Liver (tissue), 9 donors: ENCODE results near the gene POLR2H. TPM values are rescaled to one million over a fixed set of nuclear protein-coding genes. Genes with fewer than 3 reads are reported as not detected.

Experiments used
- DNase-seq: peaks from one replicate; pipeline ENCODE4 v3.0.0-alpha.2; 2017; ENCODE audit warnings: low spot score
- H3K27ac ChIP-seq, 2 donors: one replicate each; pipeline ENCODE4 v1.7.0; 2013; ENCODE audit warnings: inconsistent platforms in 2 of 2, low read length in 2 of 2, control low read depth in 1 of 2, low read depth in 1 of 2, mild to moderate bottlenecking in 1 of 2
- H3K27me3 ChIP-seq, 4 donors: one replicate each; pipeline versions ENCODE4 v1.6.1 to v1.7.0; 2013; ENCODE audit warnings: low read length in 3 of 4, inconsistent platforms in 1 of 4, mild to moderate bottlenecking in 1 of 4, moderate library complexity in 1 of 4; ENCODE audit not compliant: control insufficient read depth in 4 of 4, insufficient read depth in 4 of 4
- H3K36me3 ChIP-seq, 4 donors: one replicate each; pipeline versions ENCODE4 v1.6.1 to v1.7.0; 2013; ENCODE audit warnings: low read length in 3 of 4, mild to moderate bottlenecking in 3 of 4, low read depth in 1 of 4, moderate library complexity in 1 of 4; ENCODE audit not compliant: control insufficient read depth in 4 of 4, insufficient read depth in 3 of 4
- H3K4me1 ChIP-seq, 4 donors: one replicate each; pipeline versions ENCODE4 v1.6.1 to v1.7.0; 2013; ENCODE audit warnings: low read length in 3 of 4, mild to moderate bottlenecking in 3 of 4, moderate library complexity in 1 of 4; ENCODE audit not compliant: control insufficient read depth in 4 of 4, insufficient read depth in 4 of 4
- H3K4me3 ChIP-seq, 3 donors: one replicate each; pipeline versions ENCODE4 v1.6.1 to v1.7.0; 2013; ENCODE audit warnings: low read length in 3 of 3, control low read depth in 1 of 3, low read depth in 1 of 3, mild to moderate bottlenecking in 1 of 3
- H3K9ac ChIP-seq, 2 donors: one replicate each; pipeline ENCODE4 v1.7.0; 2013; ENCODE audit warnings: low read length in 2 of 2, mild to moderate bottlenecking in 2 of 2, moderate library complexity in 2 of 2, control low read depth in 1 of 2, low read depth in 1 of 2
- H3K9me3 ChIP-seq, 4 donors: one replicate each; pipeline versions ENCODE4 v1.6.1 to v1.7.0; 2013; ENCODE audit warnings: low read length in 3 of 4; ENCODE audit not compliant: control insufficient read depth in 4 of 4
- EGR1 ChIP-seq, 2 donors: IDR thresholded peaks; 2 replicates each; pipeline ENCODE4 v1.6.1; 2016 to 2018; ENCODE audit warnings: antibody characterized with exemption in 2 of 2, low read depth in 2 of 2
- FOXA1 ChIP-seq: IDR thresholded peaks from 2 replicates; pipeline ENCODE4 v1.6.1; 2016; ENCODE audit warnings: antibody characterized with exemption
- FOXA2 ChIP-seq: IDR thresholded peaks from 2 replicates; pipeline ENCODE4 v1.6.1; 2016; ENCODE audit warnings: antibody characterized with exemption
- GABPA ChIP-seq, 2 donors: IDR thresholded peaks in 1 of 2; conservative IDR thresholded peaks in 1 of 2; 2 replicates each; pipeline ENCODE4 v1.6.1; 2016; ENCODE audit warnings: antibody characterized with exemption in 2 of 2, mild to moderate bottlenecking in 1 of 2, moderate library complexity in 1 of 2
- HNF4A ChIP-seq, 2 donors: conservative IDR thresholded peaks; 2 replicates each; pipeline ENCODE4 v1.6.1; 2016; ENCODE audit warnings: antibody characterized with exemption in 2 of 2, mild to moderate bottlenecking in 2 of 2
- HNF4G ChIP-seq: IDR thresholded peaks from 2 replicates; pipeline ENCODE4 v1.6.1; 2016; ENCODE audit warnings: antibody characterized with exemption
- JUND ChIP-seq, 2 donors: IDR thresholded peaks; 2 replicates each; pipeline ENCODE4 v1.6.1; 2016; ENCODE audit warnings: antibody characterized with exemption in 2 of 2
- NR2F2 ChIP-seq: IDR thresholded peaks from 2 replicates; pipeline ENCODE4 v1.6.1; 2016; ENCODE audit warnings: antibody characterized with exemption
- RAD21 ChIP-seq, 2 donors: IDR thresholded peaks; 2 replicates each; pipeline ENCODE4 v1.6.1; 2016; ENCODE audit warnings: antibody characterized with exemption in 2 of 2, mild to moderate bottlenecking in 2 of 2
- RXRA ChIP-seq, 2 donors: IDR thresholded peaks; 2 replicates each; pipeline ENCODE4 v1.6.1; 2017 to 2018; ENCODE audit warnings: antibody characterized with exemption in 2 of 2, mild to moderate bottlenecking in 1 of 2
- SP1 ChIP-seq: IDR thresholded peaks from 2 replicates; pipeline ENCODE4 v1.6.1; 2018; ENCODE audit warnings: antibody characterized with exemption, mild to moderate bottlenecking
- TAF1 ChIP-seq: conservative IDR thresholded peaks from 2 replicates; pipeline ENCODE4 v1.6.1; 2016; ENCODE audit warnings: antibody characterized with exemption, mild to moderate bottlenecking
- YY1 ChIP-seq: IDR thresholded peaks from 2 replicates; pipeline ENCODE4 v1.6.1; 2016; ENCODE audit warnings: antibody characterized with exemption, mild to moderate bottlenecking
- WGBS: extraction: QIAGEN DNeasy Blood & Tissue Kit; methylation state at CpG from one replicate; pipeline ENCODE4 v1.1.7; 2013; 5-methylcytosine and 5-hydroxymethylcytosine counted together
- polyA plus RNA-seq, 2 donors: library from polyadenylated mRNA; stranded (reverse) in 1 of 2; unstranded in 1 of 2; fragments of 200-250 nt in 1 of 2; fragments of >200 nt in 1 of 2; fragmentation: Nextera tagmentation in 1 of 2; extraction: Ambion mirVana in 1 of 2; gene quantifications; one replicate each; pipeline versions ENCODE4 v1.2.1 to v1.2.3, GENCODE V29; 2013 to 2015
- total RNA-seq, 2 donors: library from RNA; depleted of rRNA; stranded (reverse); fragments of >200 nt; gene quantifications; one replicate each; pipeline ENCODE4 v1.2.3, GENCODE V29; 2014
- TF ChIP-seq, protein P1 (sequence below): fragments of 150-350 bp; IDR thresholded peaks from 2 replicates; pipeline ENCODE4 v1.5.1; 2017; ENCODE audit warnings: improper control_type of control experiment, low read depth, low read length; ENCODE audit not compliant: missing input control
- TF ChIP-seq, protein P2 (sequence below): IDR thresholded peaks from 2 replicates; pipeline ENCODE4 v1.6.1; 2016; ENCODE audit warnings: antibody characterized with exemption
- TF ChIP-seq, protein P3 (sequence below): IDR thresholded peaks from 2 replicates; pipeline ENCODE4 v1.6.1; 2016; ENCODE audit warnings: antibody characterized with exemption
- TF ChIP-seq, protein P4 (sequence below): IDR thresholded peaks from 2 replicates; pipeline ENCODE4 v1.6.1; 2016; ENCODE audit warnings: antibody characterized with exemption
- donor health status: healthy.
- donor health status: healthy.
- donor health status: healthy.
- donor health status: healthy.
- donor health status: healthy.

POLR2H gene
- total and polyA plus RNA-seq, 4 donors = 25.7 to 55.7 (median 43.5) TPM

DNA sequence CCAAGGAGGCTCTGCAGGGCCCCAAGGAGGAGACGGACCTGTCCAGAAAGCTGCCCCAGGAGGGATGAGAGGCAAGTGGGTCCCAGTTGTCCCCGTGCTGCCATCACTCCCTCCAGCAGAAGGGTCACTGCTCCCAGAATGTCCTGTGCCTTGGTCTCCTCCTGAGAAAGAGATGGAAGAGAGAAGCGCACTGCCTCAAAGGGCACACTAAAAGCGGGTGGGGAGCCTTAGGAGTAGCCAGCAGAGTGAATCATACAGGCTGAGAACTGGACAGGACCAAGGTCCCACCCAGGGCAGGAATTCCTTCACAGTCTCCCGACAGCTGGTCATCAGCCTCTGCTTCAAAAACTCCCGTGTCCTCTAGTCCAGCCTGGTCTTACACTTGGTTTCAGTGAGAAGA is 11.9 kb downstream of the POLR2H start:
- H3K9ac ChIP-seq = no peak overlapping the region

DNA sequence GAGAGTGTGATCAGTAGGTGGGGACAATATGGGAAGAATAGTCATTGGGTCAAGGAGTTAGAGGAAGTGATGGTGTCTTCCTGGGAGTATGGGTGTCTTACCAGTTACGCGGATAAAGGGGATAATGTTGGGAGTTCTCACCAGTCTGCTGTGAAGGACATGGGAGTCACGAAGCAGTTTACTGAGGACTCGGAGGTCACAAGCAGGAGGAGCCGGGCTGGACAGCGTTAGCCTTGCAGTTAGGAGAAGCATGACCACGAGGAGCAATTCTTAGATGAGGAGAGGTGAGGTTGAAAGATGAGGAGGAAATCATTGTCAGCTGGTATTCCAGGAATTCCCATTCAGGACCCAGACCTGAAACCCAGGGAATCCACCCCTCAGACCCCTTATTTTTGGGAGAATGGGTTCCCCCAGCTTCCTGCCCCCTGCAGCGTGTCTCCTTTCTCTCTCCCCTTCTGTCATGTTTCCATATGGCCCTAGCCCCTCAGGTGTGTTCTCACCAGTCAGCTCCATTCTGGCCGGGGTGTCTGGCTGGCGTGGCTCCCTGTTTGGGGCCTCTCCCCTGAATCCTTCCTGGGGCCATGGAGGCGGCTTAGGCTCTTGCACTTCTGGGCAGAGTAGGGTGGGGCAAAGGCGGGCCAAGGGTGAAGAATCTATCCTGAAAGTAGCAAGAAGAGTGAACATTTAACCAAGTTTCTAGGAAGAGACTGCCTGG is 14.4 kb downstream of the POLR2H start:
- H3K27me3 ChIP-seq = no peaks in the 10 kb centered on the region
- no peak overlapping the region for H3K9ac ChIP-seq
- DNase-seq = no peak
- WGBS = 93% methylated on average over 12 of the region's 12 CpGs
- H3K9me3 ChIP-seq = no peaks in the 10 kb centered on the region
- peaks cover 3 to 32% (median 16%) of the 10 kb centered on the region in 4 donors for H3K4me1 ChIP-seq
- peaks cover 0 to 28% (median 22%) of the 10 kb centered on the region in 4 donors for H3K36me3 ChIP-seq
- no peak overlapping the region for H3K27ac ChIP-seq
- TF ChIP-seq FOXA2 = no peak
- no peak for TF ChIP-seq NR2F2
- TF ChIP-seq RAD21 (IDR thresholded peaks at IDR 0.05) = no peak
- no peak for TF ChIP-seq JUND (IDR thresholded peaks at IDR 0.05)
- TF ChIP-seq TAF1 = no peak
- TF ChIP-seq, protein P1, sequence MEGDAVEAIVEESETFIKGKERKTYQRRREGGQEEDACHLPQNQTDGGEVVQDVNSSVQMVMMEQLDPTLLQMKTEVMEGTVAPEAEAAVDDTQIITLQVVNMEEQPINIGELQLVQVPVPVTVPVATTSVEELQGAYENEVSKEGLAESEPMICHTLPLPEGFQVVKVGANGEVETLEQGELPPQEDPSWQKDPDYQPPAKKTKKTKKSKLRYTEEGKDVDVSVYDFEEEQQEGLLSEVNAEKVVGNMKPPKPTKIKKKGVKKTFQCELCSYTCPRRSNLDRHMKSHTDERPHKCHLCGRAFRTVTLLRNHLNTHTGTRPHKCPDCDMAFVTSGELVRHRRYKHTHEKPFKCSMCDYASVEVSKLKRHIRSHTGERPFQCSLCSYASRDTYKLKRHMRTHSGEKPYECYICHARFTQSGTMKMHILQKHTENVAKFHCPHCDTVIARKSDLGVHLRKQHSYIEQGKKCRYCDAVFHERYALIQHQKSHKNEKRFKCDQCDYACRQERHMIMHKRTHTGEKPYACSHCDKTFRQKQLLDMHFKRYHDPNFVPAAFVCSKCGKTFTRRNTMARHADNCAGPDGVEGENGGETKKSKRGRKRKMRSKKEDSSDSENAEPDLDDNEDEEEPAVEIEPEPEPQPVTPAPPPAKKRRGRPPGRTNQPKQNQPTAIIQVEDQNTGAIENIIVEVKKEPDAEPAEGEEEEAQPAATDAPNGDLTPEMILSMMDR = no peak
- TF ChIP-seq, protein P2, sequence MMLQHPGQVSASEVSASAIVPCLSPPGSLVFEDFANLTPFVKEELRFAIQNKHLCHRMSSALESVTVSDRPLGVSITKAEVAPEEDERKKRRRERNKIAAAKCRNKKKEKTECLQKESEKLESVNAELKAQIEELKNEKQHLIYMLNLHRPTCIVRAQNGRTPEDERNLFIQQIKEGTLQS = no peak
- no peak for TF ChIP-seq RXRA (IDR thresholded peaks at IDR 0.05)
- TF ChIP-seq YY1 = no peak
- TF ChIP-seq, protein P3, sequence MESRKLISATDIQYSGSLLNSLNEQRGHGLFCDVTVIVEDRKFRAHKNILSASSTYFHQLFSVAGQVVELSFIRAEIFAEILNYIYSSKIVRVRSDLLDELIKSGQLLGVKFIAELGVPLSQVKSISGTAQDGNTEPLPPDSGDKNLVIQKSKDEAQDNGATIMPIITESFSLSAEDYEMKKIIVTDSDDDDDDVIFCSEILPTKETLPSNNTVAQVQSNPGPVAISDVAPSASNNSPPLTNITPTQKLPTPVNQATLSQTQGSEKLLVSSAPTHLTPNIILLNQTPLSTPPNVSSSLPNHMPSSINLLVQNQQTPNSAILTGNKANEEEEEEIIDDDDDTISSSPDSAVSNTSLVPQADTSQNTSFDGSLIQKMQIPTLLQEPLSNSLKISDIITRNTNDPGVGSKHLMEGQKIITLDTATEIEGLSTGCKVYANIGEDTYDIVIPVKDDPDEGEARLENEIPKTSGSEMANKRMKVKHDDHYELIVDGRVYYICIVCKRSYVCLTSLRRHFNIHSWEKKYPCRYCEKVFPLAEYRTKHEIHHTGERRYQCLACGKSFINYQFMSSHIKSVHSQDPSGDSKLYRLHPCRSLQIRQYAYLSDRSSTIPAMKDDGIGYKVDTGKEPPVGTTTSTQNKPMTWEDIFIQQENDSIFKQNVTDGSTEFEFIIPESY = no peak
- TF ChIP-seq EGR1 (IDR thresholded peaks at IDR 0.05; ENCODE audit: low read depth in 2 of 2) = no peak
- TF ChIP-seq, protein P4, sequence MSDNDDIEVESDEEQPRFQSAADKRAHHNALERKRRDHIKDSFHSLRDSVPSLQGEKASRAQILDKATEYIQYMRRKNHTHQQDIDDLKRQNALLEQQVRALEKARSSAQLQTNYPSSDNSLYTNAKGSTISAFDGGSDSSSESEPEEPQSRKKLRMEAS = no peak
- no peak for TF ChIP-seq GABPA (IDR thresholded peaks at IDR 0.05 in 1 of 2, conservative IDR thresholded peaks at IDR 0.05 in 1 of 2)
- no peak for TF ChIP-seq HNF4A (conservative IDR thresholded peaks at IDR 0.05)
- TF ChIP-seq HNF4G = no peak
- TF ChIP-seq SP1 = no peak
- TF ChIP-seq FOXA1 = no peak
- H3K4me3 ChIP-seq = no peak overlapping the region

More for the DNA sequence above, 11.9 kb downstream of the POLR2H start:
- Histone ChIP-seq H3K4me1 (peaks cover 0 to 28% (median 18%) of the 10 kb centered on the region in 4 donors), H3K27ac (no peak overlapping the region), H3K36me3 (peaks cover 1 to 30% (median 22%) of the 10 kb centered on the region in 4 donors), H3K9me3 (no peaks in the 10 kb centered on the region), H3K27me3 (no peaks in the 10 kb centered on the region), H3K4me3 (no peak overlapping the region)
- DNase-seq = no peak
- TF ChIP-seq, protein P2 = no peak
- TF ChIP-seq HNF4G = no peak
- TF ChIP-seq EGR1 (IDR thresholded peaks at IDR 0.05; ENCODE audit: low read depth in 2 of 2) = no peak
- TF ChIP-seq FOXA2 = no peak
- 89% methylated on average over 6 of the region's 6 CpGs for WGBS
